ENCODE data around the gene PRCC.

The PRCC gene

GRCh38 chr1:156775799-156776198 is 8.5 kb downstream of the PRCC start:
- TF ChIP-seq CTCF (conservative IDR thresholded peaks at IDR 0.05; ENCODE audit: low read length): no peak
- H3K4me3 ChIP-seq (ENCODE audit: low read length): no peak overlapping the region
- no peak for DNase-seq (ENCODE audit: low read depth)

GRCh38 chr1:156776942-156777341 is 9.6 kb downstream of the PRCC start:
- H3K4me3 ChIP-seq (ENCODE audit: low read length): no peak overlapping the region
- no peak for DNase-seq (ENCODE audit: low read depth)
- TF ChIP-seq CTCF (conservative IDR thresholded peaks at IDR 0.05; ENCODE audit: low read length): no peak

DNA sequence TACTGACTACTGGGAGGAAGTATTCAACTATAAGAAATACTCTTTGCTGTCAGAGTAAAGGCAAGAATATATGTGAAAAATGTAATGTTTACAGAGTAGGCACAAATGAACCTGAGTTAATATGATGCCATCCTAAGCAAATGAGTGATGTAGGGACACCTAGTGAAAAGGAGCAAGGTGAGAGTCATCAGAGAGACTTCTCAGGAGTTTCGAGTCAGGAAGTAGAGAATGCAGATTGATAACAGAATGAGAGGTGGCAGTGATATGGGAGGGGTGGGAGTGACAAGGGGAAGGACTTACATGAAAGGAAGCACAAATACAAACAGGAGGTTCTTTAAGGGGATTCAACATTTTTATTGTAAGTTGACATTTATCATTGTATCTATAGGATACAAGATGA is 10.2 kb downstream of the PRCC start:
- no peak for DNase-seq (ENCODE audit: low read depth)
- no peak for TF ChIP-seq CTCF (conservative IDR thresholded peaks at IDR 0.05; ENCODE audit: low read length)
- no peak overlapping the region for H3K4me3 ChIP-seq (ENCODE audit: low read length)

DNA sequence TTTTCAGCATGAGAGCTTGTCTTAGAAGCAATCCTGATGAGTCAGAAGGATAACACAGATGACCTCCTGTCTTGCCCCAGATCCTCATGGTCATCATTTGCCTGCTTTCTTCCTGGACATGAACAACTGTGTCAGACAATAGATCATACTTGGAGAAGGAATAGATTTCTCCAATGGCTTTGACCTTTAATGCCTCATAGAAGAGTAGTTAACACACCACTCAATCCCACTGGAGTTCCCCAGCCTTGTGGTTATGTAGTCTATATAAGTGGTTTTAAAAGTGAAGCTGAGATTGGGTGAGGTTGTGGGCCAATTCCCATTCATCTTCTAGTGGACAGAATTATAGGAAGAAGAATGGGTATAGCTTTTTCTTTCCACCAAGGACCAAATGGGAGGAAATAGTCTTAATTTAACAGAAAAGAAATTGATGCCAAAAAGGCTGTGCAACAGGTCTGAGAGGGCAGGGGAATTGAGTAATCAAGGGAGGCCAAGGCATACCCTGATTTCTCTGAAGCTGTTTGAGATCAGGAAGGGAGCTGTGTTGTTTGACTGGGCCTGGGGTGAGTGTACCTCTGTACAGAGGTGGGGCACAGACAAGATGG is 14.4 kb downstream of the PRCC start:
- no peak overlapping the region for H3K4me3 ChIP-seq (ENCODE audit: low read length)
- no peak for TF ChIP-seq CTCF (conservative IDR thresholded peaks at IDR 0.05; ENCODE audit: low read length)
- DNase-seq (ENCODE audit: low read depth): peak; percentile 49

DNA sequence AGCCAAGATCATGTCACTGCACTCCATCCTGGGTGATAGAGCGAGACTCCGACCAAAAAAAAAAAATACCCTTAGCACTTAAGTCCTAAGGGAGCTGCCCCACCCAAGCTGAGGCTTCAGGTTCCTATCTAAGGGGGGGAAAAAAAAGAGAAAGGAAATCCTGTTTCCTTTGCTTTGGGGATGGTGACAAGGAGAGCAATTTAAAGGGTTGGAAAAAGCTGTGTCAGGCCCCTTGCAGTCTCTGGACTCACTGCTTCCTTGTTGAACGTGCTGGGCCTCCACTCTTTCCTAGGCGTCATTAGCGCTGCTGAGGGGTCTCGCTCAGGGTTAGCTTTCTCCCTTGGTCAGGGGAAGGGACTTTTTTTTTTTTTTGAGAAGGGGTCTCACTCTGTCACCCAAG is 18.1 kb downstream of the PRCC start:
- no peak overlapping the region for H3K4me3 ChIP-seq (ENCODE audit: low read length)
- TF ChIP-seq CTCF (conservative IDR thresholded peaks at IDR 0.05; ENCODE audit: low read length): no peak
- DNase-seq (ENCODE audit: low read depth): no peak

DNA sequence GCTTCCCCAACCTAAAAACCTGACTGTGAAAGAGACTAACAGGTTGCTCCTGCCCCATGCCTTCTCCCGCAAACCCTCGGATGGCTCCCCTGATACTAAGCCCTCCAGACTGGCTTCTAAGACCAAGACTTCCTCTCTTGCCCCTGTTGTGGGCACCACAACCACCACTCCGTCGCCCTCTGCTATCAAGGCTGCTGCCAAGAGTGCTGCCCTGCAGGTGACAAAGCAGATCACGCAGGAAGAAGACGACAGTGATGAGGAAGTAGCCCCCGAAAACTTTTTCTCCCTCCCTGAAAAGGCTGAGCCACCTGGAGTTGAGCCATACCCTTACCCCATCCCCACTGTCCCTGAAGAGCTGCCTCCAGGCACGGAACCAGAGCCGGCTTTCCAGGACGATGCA is 19.3 kb downstream of the PRCC start:
- no peak for TF ChIP-seq CTCF (conservative IDR thresholded peaks at IDR 0.05; ENCODE audit: low read length)
- no peak for DNase-seq (ENCODE audit: low read depth)
- H3K4me3 ChIP-seq (ENCODE audit: low read length): no peak overlapping the region

- DNase-seq (ENCODE audit: low read depth): no peak
- no peak for TF ChIP-seq CTCF (conservative IDR thresholded peaks at IDR 0.05; ENCODE audit: low read length)
- H3K4me3 ChIP-seq (ENCODE audit: low read length): no peak overlapping the region
These were observed 20.8 kb downstream of the PRCC start for GRCh38 chr1:156788136-156788535.
